Inferior parietal cortex (tissue), 1 donor: ENCODE results near the gene PXDN.
"Not testable (repeated sequence)": the region's sequence is repeated elsewhere in the genome, so short reads cannot be mapped to it uniquely, and the experiment has no call there.

Experiments used
- DNase-seq: peaks from one replicate; pipeline ENCODE4 v3.0.0-alpha.2; 2016; ENCODE audit errors: extremely low spot score

The PXDN gene

GRCh38 chr2:1705557-1706076 lies 38.7 kb downstream of the PXDN start:
- DNase-seq, result no peak

GRCh38 chr2:1704631-1705556 lies 39.4 kb downstream of the PXDN start:
- no peak for DNase-seq

GRCh38 chr2:1702186-1702565 lies 42.1 kb downstream of the PXDN start:
- DNase-seq, result no peak

- no peak for DNase-seq
These were observed 42.6 kb downstream of the PXDN start for GRCh38 chr2:1701556-1702185.

- no peak for DNase-seq
These were observed 43.3 kb downstream of the PXDN start for GRCh38 chr2:1701020-1701419.

- not testable (repeated sequence) for DNase-seq
These were observed 43.9 kb downstream of the PXDN start for GRCh38 chr2:1700427-1700826.

GRCh38 chr2:1698188-1698945 lies 45.9 kb downstream of the PXDN start:
- DNase-seq, result no peak

- DNase-seq, result no peak
These were observed 46.7 kb downstream of the PXDN start for GRCh38 chr2:1697601-1698000.

- DNase-seq, result no peak
These were observed 47.8 kb downstream of the PXDN start for GRCh38 chr2:1696472-1696871.

GRCh38 chr2:1694371-1695271 lies 49.7 kb downstream of the PXDN start:
- DNase-seq, result no peak

GRCh38 chr2:1693723-1694122 lies 50.6 kb downstream of the PXDN start:
- DNase-seq, result no peak

- DNase-seq, result no peak
These were observed 52.0 kb downstream of the PXDN start for GRCh38 chr2:1692342-1692741.

- DNase-seq, result no peak
These were observed 52.9 kb downstream of the PXDN start for GRCh38 chr2:1691366-1691765.

- no peak for DNase-seq
These were observed 54.1 kb downstream of the PXDN start for GRCh38 chr2:1690056-1690775.

GRCh38 chr2:1688859-1689258 lies 55.5 kb downstream of the PXDN start:
- no peak for DNase-seq

- no peak for DNase-seq
These were observed 56.2 kb downstream of the PXDN start for GRCh38 chr2:1688161-1688560.

- no peak for DNase-seq
These were observed 57.1 kb downstream of the PXDN start for GRCh38 chr2:1687254-1687653.

GRCh38 chr2:1686784-1687105 lies 57.6 kb downstream of the PXDN start:
- DNase-seq, result no peak

GRCh38 chr2:1685957-1686783 lies 58.1 kb downstream of the PXDN start:
- no peak for DNase-seq
